ENCODE results near the gene RASAL2.

RASAL2 gene

DNA sequence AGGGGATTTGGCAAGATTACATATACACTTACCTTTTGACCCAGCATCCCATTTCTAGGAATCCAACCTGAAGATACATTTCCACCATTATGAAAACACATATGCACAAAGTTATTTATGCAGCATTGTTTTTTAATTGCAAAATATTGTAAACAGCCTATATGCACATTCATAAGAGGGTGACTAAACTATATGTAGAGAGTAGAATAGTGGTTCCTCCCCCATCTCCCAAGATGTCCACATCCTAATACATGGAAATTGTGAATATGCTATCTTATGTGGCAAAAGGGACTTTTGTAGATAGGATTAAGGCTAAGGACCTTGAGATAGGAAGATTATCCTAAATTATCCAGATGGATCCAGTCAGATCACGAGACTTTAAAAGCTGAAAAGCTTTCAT lies 311.2 kb downstream of the RASAL2 start:
- no peak overlapping the region for H3K4me3 ChIP-seq (ENCODE audit: low read depth, low read length)
- H3K36me3 ChIP-seq (ENCODE audit: insufficient read depth, low read length) = peaks cover 19% of the 10 kb centered on the region; the same call in 1 of the 2 replicates
- H3K79me2 ChIP-seq (ENCODE audit: control insufficient read depth, insufficient read depth, low read length, unreplicated experiment) = peaks cover 2% of the 10 kb centered on the region
- H3K27me3 ChIP-seq (ENCODE audit: insufficient read depth, low read length) = no peaks in the 10 kb centered on the region
- no peaks in the 10 kb centered on the region for H3K4me1 ChIP-seq (ENCODE audit: control insufficient read depth, insufficient read depth, low read length, unreplicated experiment)
- no peak overlapping the region for H2AFZ ChIP-seq (ENCODE audit: low read length, unreplicated experiment)
- H3K27ac ChIP-seq (ENCODE audit: low read depth, low read length) = no peak overlapping the region

DNA sequence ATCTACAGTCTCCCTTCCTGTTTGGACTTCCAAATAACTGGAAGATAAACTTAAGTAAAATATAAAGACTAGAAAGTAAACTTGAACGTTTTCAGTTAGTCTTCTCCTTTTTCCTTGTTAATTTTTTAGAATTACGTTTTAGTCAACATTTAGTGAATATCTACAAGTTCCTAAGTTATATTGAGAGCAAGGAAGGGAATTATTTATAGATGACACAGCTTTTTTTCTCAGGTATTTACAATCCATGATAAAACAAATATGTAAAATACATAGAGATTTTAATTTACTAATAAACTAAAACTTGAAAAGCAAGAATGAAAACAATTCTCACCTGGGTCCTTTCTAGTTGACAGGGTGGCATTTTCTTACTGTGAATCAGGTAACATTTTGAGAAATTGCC lies 313.3 kb downstream of the RASAL2 start:
- Histone ChIP-seq H2AFZ (ENCODE audit: low read length, unreplicated experiment) (no peak overlapping the region), H3K36me3 (ENCODE audit: insufficient read depth, low read length) (peaks cover 19% of the 10 kb centered on the region; the same call in 1 of the 2 replicates), H3K4me3 (ENCODE audit: low read depth, low read length) (no peak overlapping the region), H3K27me3 (ENCODE audit: insufficient read depth, low read length) (no peaks in the 10 kb centered on the region), H3K27ac (ENCODE audit: low read depth, low read length) (no peak overlapping the region), H3K79me2 (ENCODE audit: control insufficient read depth, insufficient read depth, low read length, unreplicated experiment) (no peaks in the 10 kb centered on the region), H3K4me1 (ENCODE audit: control insufficient read depth, insufficient read depth, low read length, unreplicated experiment) (no peaks in the 10 kb centered on the region)

DNA sequence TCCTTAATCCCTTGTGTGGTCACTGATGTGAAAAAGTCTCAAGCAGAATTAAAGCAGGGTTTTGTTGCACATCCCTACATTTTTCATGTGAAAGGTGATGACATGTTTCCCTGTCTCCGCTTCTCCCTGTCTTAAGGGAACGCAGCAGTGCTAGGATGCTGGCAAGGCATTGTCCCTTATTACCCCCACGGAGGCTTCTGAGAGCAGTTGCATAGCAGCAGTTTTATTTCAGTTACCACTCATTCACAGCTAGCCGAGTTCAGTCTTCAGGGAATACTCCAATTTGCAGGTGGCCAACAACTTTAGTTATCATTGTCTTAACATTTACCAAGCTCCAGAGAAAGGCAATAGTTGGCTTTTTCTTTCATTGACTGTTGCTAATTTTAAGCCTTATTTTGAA lies 313.8 kb downstream of the RASAL2 start:
- Histone ChIP-seq H3K36me3 (ENCODE audit: insufficient read depth, low read length) (peaks cover 19% of the 10 kb centered on the region; the same call in 1 of the 2 replicates), H2AFZ (ENCODE audit: low read length, unreplicated experiment) (no peak overlapping the region), H3K79me2 (ENCODE audit: control insufficient read depth, insufficient read depth, low read length, unreplicated experiment) (no peaks in the 10 kb centered on the region), H3K27me3 (ENCODE audit: insufficient read depth, low read length) (no peaks in the 10 kb centered on the region), H3K4me3 (ENCODE audit: low read depth, low read length) (no peak overlapping the region), H3K27ac (ENCODE audit: low read depth, low read length) (no peak overlapping the region), H3K4me1 (ENCODE audit: control insufficient read depth, insufficient read depth, low read length, unreplicated experiment) (no peaks in the 10 kb centered on the region)

DNA sequence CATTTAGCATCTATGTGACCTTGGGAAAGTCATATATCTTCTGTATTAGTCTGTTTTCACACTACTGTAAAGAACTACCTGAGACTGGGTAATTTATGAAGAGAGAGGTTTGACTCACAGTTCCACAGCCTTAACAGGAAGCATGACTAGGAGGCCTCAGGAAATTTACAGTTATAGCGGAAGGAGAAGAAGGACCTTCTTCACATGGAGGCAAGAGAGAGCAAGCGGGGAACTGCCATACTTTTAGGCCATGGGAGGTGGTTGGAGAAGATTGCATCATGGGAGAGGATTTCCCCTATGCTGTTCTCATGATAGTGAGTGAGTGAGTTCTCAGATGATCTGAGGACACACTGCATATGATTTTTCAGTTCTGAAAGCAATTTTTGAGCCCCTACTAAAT lies 315.0 kb downstream of the RASAL2 start:
- Histone ChIP-seq H3K27ac (ENCODE audit: low read depth, low read length) (no peak overlapping the region), H3K4me3 (ENCODE audit: low read depth, low read length) (no peak overlapping the region), H3K4me1 (ENCODE audit: control insufficient read depth, insufficient read depth, low read length, unreplicated experiment) (no peaks in the 10 kb centered on the region), H2AFZ (ENCODE audit: low read length, unreplicated experiment) (no peak overlapping the region), H3K27me3 (ENCODE audit: insufficient read depth, low read length) (no peaks in the 10 kb centered on the region), H3K79me2 (ENCODE audit: control insufficient read depth, insufficient read depth, low read length, unreplicated experiment) (no peaks in the 10 kb centered on the region), H3K36me3 (ENCODE audit: insufficient read depth, low read length) (peaks cover 19% of the 10 kb centered on the region; the same call in 1 of the 2 replicates)

DNA sequence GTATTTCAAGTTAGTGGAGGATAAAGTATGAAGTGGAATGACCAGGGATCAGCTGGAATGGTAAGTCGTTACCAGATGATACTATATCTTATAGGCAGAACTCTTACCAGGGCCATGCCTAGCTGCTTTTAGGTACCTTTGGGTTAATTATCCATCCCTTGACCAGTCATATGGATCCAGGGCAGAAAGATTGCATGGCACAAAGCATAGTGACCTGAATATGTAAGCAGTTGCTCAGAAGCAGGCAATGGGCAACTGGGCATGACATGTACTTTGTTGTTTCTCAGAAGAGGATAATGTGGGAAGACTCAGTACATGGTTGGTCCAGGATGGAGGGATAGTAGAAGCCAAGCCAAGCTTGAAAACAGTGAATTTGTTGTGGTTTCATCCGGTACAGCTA lies 315.6 kb downstream of the RASAL2 start:
- Histone ChIP-seq H3K27ac (ENCODE audit: low read depth, low read length) (no peak overlapping the region), H3K4me1 (ENCODE audit: control insufficient read depth, insufficient read depth, low read length, unreplicated experiment) (no peaks in the 10 kb centered on the region), H3K79me2 (ENCODE audit: control insufficient read depth, insufficient read depth, low read length, unreplicated experiment) (no peaks in the 10 kb centered on the region), H2AFZ (ENCODE audit: low read length, unreplicated experiment) (no peak overlapping the region), H3K36me3 (ENCODE audit: insufficient read depth, low read length) (peaks cover 19% of the 10 kb centered on the region; the same call in 1 of the 2 replicates), H3K27me3 (ENCODE audit: insufficient read depth, low read length) (no peaks in the 10 kb centered on the region), H3K4me3 (ENCODE audit: low read depth, low read length) (no peak overlapping the region)

DNA sequence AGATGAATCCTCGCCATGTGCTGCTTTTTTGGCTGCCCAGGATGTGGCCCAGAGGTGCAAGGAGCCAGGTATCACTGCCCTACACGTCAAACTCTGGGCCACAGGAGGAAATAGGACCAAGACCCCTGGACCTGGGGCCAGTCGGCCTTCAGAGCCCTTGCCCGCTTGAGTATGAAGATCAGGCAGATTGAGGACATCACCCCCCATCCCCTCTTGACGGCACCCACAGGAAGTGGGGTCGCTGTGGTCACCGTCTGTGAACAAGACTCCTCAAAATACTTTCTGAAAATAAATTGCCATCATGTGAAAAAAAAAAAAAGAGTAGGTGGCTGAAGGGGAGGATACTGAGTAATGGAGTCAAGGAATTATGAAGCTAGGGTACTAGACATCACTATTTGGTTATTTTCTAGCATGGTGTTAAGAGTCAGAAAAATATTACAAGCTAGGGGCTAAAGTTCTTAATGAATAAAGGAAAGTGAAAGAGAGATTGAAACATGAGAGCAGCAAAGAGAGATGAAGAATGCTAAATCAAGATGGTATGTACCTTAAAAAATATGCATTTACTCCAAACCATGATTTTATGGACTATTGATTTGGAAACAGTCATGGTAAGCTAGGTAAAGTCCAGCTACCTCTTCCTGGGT lies 318.0 kb downstream of the RASAL2 start:
- no peak overlapping the region for H2AFZ ChIP-seq (ENCODE audit: low read length, unreplicated experiment)
- peaks cover 14% of the 10 kb centered on the region for H3K36me3 ChIP-seq (ENCODE audit: insufficient read depth, low read length)
- H3K27me3 ChIP-seq (ENCODE audit: insufficient read depth, low read length) = no peaks in the 10 kb centered on the region
- H3K79me2 ChIP-seq (ENCODE audit: control insufficient read depth, insufficient read depth, low read length, unreplicated experiment) = no peaks in the 10 kb centered on the region
- H3K4me1 ChIP-seq (ENCODE audit: control insufficient read depth, insufficient read depth, low read length, unreplicated experiment) = no peaks in the 10 kb centered on the region
- no peak overlapping the region for H3K27ac ChIP-seq (ENCODE audit: low read depth, low read length)
- no peak overlapping the region for H3K4me3 ChIP-seq (ENCODE audit: low read depth, low read length)

DNA sequence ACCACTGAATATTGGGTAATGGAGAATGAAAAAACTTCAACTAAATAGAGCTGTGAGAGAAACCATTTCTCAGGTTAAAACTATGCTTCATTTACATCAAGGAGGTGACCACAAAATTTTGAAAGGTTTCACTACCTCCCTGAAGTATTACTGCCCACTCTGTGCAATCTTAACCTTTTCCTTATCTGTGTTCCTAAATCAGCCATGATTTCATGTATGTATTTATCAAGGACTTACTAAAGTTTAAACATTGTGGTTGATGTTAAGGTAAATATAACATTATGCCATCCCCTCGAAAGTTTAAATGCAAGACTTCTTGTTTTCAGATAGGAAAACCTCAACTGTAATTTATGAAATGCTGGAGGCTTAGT lies 318.5 kb downstream of the RASAL2 start:
- Histone ChIP-seq H3K27ac (ENCODE audit: low read depth, low read length) (no peak overlapping the region), H3K4me3 (ENCODE audit: low read depth, low read length) (no peak overlapping the region), H2AFZ (ENCODE audit: low read length, unreplicated experiment) (no peak overlapping the region), H3K27me3 (ENCODE audit: insufficient read depth, low read length) (no peaks in the 10 kb centered on the region), H3K4me1 (ENCODE audit: control insufficient read depth, insufficient read depth, low read length, unreplicated experiment) (no peaks in the 10 kb centered on the region), H3K79me2 (ENCODE audit: control insufficient read depth, insufficient read depth, low read length, unreplicated experiment) (no peaks in the 10 kb centered on the region), H3K36me3 (ENCODE audit: insufficient read depth, low read length) (peaks cover 14% of the 10 kb centered on the region)

DNA sequence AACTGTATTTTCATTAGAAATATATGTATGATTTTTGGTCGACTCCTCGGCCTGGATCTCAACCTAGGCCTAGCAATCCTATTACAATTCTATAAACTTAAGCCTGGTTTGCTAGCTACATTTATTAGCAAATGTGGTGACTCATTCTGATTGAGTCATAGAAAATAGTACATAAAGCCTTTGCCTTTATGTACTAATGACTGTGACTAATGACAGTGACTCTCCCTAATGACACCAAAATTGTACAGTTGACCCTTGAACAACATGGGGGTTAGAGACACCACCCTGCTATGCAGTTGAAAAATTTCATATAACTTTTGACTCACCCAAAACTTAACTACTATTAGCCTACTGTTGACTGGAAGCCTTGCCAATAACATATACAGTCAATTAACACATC lies 324.0 kb downstream of the RASAL2 start:
- H3K4me1 ChIP-seq (ENCODE audit: control insufficient read depth, insufficient read depth, low read length, unreplicated experiment) = peaks cover 15% of the 10 kb centered on the region
- H3K27me3 ChIP-seq (ENCODE audit: insufficient read depth, low read length) = no peaks in the 10 kb centered on the region
- H3K27ac ChIP-seq (ENCODE audit: low read depth, low read length) = peak overlapping the region; percentile 56
- peaks cover 10% of the 10 kb centered on the region; the same call in 1 of the 2 replicates for H3K36me3 ChIP-seq (ENCODE audit: insufficient read depth, low read length)
- peaks cover 7% of the 10 kb centered on the region for H3K79me2 ChIP-seq (ENCODE audit: control insufficient read depth, insufficient read depth, low read length, unreplicated experiment)
- H2AFZ ChIP-seq (ENCODE audit: low read length, unreplicated experiment) = no peak overlapping the region
- H3K4me3 ChIP-seq (ENCODE audit: low read depth, low read length) = no peak overlapping the region

DNA sequence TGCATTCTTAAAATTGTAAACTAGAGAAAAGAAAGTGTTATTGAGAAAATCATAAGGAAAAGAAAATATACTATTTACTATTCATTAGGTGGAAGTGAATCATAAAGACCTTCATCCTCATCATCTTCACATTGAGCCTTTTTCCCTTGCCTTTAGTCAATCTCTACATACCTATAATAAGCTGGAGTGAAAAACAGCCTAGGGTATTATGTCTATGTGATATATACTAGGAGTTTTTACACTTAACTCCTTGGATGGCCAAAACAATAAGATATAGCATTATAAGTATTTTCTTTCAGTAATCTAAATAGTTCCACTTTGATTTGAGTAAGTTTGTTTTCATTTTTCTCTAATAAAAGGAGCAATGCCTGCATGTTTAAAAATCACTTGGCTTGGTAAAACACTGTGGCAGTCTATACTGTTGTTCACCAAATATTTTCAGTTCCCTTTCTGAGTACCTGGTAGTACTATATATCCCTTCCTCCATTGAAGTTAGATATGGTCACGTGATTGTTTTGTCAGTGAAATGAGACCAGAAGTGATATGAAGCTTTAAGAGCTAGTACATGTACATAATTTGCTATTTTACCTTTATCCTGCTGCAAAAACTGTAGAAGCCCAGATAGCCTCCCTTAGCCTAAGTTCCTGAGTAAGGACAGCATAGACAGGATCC lies 324.5 kb downstream of the RASAL2 start:
- peaks cover 15% of the 10 kb centered on the region for H3K4me1 ChIP-seq (ENCODE audit: control insufficient read depth, insufficient read depth, low read length, unreplicated experiment)
- H3K4me3 ChIP-seq (ENCODE audit: low read depth, low read length) = no peak overlapping the region
- peaks cover 7% of the 10 kb centered on the region for H3K79me2 ChIP-seq (ENCODE audit: control insufficient read depth, insufficient read depth, low read length, unreplicated experiment)
- H3K36me3 ChIP-seq (ENCODE audit: insufficient read depth, low read length) = peaks cover 10% of the 10 kb centered on the region; the same call in 1 of the 2 replicates
- no peaks in the 10 kb centered on the region for H3K27me3 ChIP-seq (ENCODE audit: insufficient read depth, low read length)
- no peak overlapping the region for H2AFZ ChIP-seq (ENCODE audit: low read length, unreplicated experiment)
- H3K27ac ChIP-seq (ENCODE audit: low read depth, low read length) = peak overlapping the region; percentile 56

DNA sequence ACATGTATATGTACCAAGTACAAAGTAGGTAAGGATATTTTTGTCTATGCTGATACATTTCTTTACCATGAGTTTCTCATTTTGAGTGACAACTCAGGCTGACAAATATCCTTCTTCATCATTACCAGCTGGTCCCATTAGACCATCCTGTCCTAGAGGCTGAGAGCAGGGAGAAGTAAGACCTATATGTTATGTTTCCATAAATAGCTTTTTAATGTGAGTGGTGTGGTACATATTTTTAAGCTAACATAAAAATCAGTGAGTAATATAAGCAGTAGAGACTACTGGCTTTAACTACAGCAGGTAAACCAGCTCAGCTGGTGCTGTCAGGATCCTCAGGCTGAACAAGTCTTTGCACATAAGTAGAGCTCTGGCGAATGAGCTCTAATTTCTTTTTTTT lies 340.5 kb downstream of the RASAL2 start:
- Histone ChIP-seq H3K36me3 (ENCODE audit: insufficient read depth, low read length) (peaks cover 2% of the 10 kb centered on the region; the same call in 1 of the 2 replicates), H3K27me3 (ENCODE audit: insufficient read depth, low read length) (no peaks in the 10 kb centered on the region), H3K79me2 (ENCODE audit: control insufficient read depth, insufficient read depth, low read length, unreplicated experiment) (no peaks in the 10 kb centered on the region), H3K4me1 (ENCODE audit: control insufficient read depth, insufficient read depth, low read length, unreplicated experiment) (no peaks in the 10 kb centered on the region), H3K27ac (ENCODE audit: low read depth, low read length) (no peak overlapping the region), H2AFZ (ENCODE audit: low read length, unreplicated experiment) (no peak overlapping the region), H3K4me3 (ENCODE audit: low read depth, low read length) (no peak overlapping the region)

DNA sequence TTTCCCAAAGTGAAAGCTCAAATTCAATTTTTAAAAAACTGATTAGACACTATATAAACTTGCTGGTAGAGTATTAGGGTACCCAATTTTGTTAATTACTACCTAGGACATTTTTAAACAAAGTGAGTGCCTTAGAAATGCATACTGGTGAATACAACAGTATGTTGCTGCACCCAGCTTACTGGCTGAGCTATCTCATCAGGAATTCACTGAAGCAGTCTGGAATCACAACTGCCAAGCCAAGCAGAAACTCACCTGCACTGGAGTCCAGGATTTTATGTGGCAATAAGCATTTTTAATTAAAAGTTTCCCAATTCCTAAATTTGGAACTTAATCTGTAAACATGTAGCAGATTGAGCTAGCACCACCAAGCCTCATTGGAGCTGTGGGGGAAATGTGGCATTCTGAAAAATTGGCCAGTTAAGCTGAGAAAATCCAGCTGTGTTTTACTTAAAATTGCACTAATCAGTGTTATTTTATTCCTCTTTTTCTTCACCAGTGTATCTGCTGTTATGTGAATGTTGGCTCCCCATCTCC lies 341.1 kb downstream of the RASAL2 start:
- peaks cover 6% of the 10 kb centered on the region; the same call in 1 of the 2 replicates for H3K36me3 ChIP-seq (ENCODE audit: insufficient read depth, low read length)
- no peaks in the 10 kb centered on the region for H3K27me3 ChIP-seq (ENCODE audit: insufficient read depth, low read length)
- H3K27ac ChIP-seq (ENCODE audit: low read depth, low read length) = no peak overlapping the region
- no peak overlapping the region for H2AFZ ChIP-seq (ENCODE audit: low read length, unreplicated experiment)
- no peak overlapping the region for H3K4me3 ChIP-seq (ENCODE audit: low read depth, low read length)
- no peaks in the 10 kb centered on the region for H3K4me1 ChIP-seq (ENCODE audit: control insufficient read depth, insufficient read depth, low read length, unreplicated experiment)
- H3K79me2 ChIP-seq (ENCODE audit: control insufficient read depth, insufficient read depth, low read length, unreplicated experiment) = no peaks in the 10 kb centered on the region

All from ACC112 (cell line).